Naive thymus-derived CD8-positive, alpha-beta T cell (primary cell): Measurements from ENCODE around the gene SCN5A. TPM values are rescaled to one million over a fixed set of nuclear protein-coding genes. Genes with fewer than 3 reads are reported as not detected.
A peak's percentile ranks its signal among the peaks of the same experiment; 100 is the strongest.

ENCODE experiments used
- ATAC-seq, 2 donors: fragments of 150-1000 bp; cut with Tn5 transposase in 1 of 2; sonication (Bioruptor Pico), chemical (Tn5 transposase) in 1 of 2; 1 replicate in 1 of 2; 2 replicates in 1 of 2; pipeline ENCODE4 v1.10.0; 2021; ENCODE audit warnings: mild to moderate bottlenecking in 2 of 2, moderate library complexity in 2 of 2
- POLR2A ChIA-PET: fragments of 350-600 bp; sonication (Branson Sonifier 250); formaldehyde crosslinking; loops from one replicate; lab custom pipeline; 2021; ENCODE audit warnings: antibody characterized with exemption; lab: Charles Lee
- DNase-seq, 10 donors: peaks; one replicate each; pipeline versions ENCODE4 v3.0.0 to v3.0.0-alpha.2; 2020 to 2022
- H3K27ac Mint-ChIP-seq, 10 donors: one replicate each; pipeline ENCODE4 v1.8.0; 2020 to 2022; ENCODE audit warnings: mild to moderate bottlenecking in 10 of 10, mixed read lengths in 10 of 10, moderate library complexity in 4 of 10, inconsistent platforms in 1 of 10
- H3K27me3 Mint-ChIP-seq, 5 donors: one replicate each; pipeline ENCODE4 v1.8.0; 2021 to 2022; ENCODE audit warnings: mixed read lengths in 5 of 5
- H3K36me3 Mint-ChIP-seq, 3 donors: one replicate each; pipeline ENCODE4 v1.8.0; 2020 to 2022; ENCODE audit warnings: mixed read lengths in 3 of 3, mild to moderate bottlenecking in 2 of 3, inconsistent platforms in 1 of 3
- H3K4me1 Mint-ChIP-seq, 4 donors: one replicate each; pipeline ENCODE4 v1.8.0; 2021 to 2022; ENCODE audit warnings: mixed read lengths in 4 of 4
- H3K4me3 Mint-ChIP-seq, 10 donors: one replicate each; pipeline ENCODE4 v1.8.0; 2020 to 2022; ENCODE audit warnings: mild to moderate bottlenecking in 10 of 10, mixed read lengths in 10 of 10, moderate library complexity in 6 of 10, inconsistent platforms in 1 of 10
- H3K9me3 Mint-ChIP-seq, 9 donors: one replicate each; pipeline ENCODE4 v1.8.0; 2020 to 2022; ENCODE audit warnings: mixed read lengths in 9 of 9, mild to moderate bottlenecking in 3 of 9, inconsistent platforms in 1 of 9, moderate library complexity in 1 of 9
- polyA plus RNA-seq, 3 donors: library from polyadenylated mRNA; unstranded; fragments of 300-500 nt; fragmentation: Illumina TruSeq; gene quantifications; one replicate each; pipeline ENCODE4 v1.2.3, GENCODE V29; 2021
- total RNA-seq, 8 experiments: library from RNA in 2 of 8; stranded (reverse) in 2 of 8; gene quantifications; one replicate each; pipeline ENCODE4 v1.2.3 and lab custom pipeline; 2021 to 2026

Gene SCN5A
- total and polyA plus RNA-seq, 5 experiments from 2014 or later = 0.25 to 0.55 TPM; not detected in 3

- H3K4me3 Mint-ChIP-seq = no peak overlapping the region
- POLR2A ChIA-PET = no interaction called here
- peak in 1 of 10 donors; percentile 13 for DNase-seq
Measured at GRCh38 chr3:38587548-38588131, 61.8 kb downstream of the SCN5A start.

GRCh38 chr3:38586546-38587520 is 62.7 kb downstream of the SCN5A start:
- POLR2A ChIA-PET = no interaction called here
- Mint-ChIP-seq H3K9me3 (no peaks in the 10 kb centered on the region), H3K27me3 (peaks cover 0 to 8% (median 6%) of the 10 kb centered on the region in 5 donors), H3K27ac (no peak overlapping the region), H3K4me1 (no peaks in the 10 kb centered on the region), H3K36me3 (no peaks in the 10 kb centered on the region), H3K4me3 (no peak overlapping the region)
- ATAC-seq (no peak), DNase-seq (peak in 1 of 10 donors; percentile 10)

More at GRCh38 chr3:38587548-38588131, 61.8 kb downstream of the SCN5A start:
- ATAC-seq = no peak
- no peaks in the 10 kb centered on the region for H3K4me1 Mint-ChIP-seq
- H3K27ac Mint-ChIP-seq = no peak overlapping the region
- no peaks in the 10 kb centered on the region for H3K36me3 Mint-ChIP-seq
- H3K27me3 Mint-ChIP-seq = peaks cover 0 to 8% (median 6%) of the 10 kb centered on the region in 5 donors
- no peaks in the 10 kb centered on the region for H3K9me3 Mint-ChIP-seq

GRCh38 chr3:38585791-38586420 is 63.6 kb downstream of the SCN5A start:
- Mint-ChIP-seq H3K4me3 (no peak overlapping the region), H3K36me3 (no peaks in the 10 kb centered on the region), H3K4me1 (no peaks in the 10 kb centered on the region), H3K27me3 (peaks cover 0 to 8% (median 6%) of the 10 kb centered on the region in 5 donors), H3K27ac (no peak overlapping the region), H3K9me3 (no peaks in the 10 kb centered on the region)
- DNase-seq = no peak
- POLR2A ChIA-PET = no interaction called here
- ATAC-seq = no peak

- DNase-seq = no peak
- H3K9me3 Mint-ChIP-seq = no peaks in the 10 kb centered on the region
- H3K4me1 Mint-ChIP-seq = no peaks in the 10 kb centered on the region
- H3K27ac Mint-ChIP-seq = no peak overlapping the region
- POLR2A ChIA-PET = no interaction called here
- no peak overlapping the region for H3K4me3 Mint-ChIP-seq
- peaks cover 0 to 3% (median 0%) of the 10 kb centered on the region in 5 donors for H3K27me3 Mint-ChIP-seq
- H3K36me3 Mint-ChIP-seq = no peaks in the 10 kb centered on the region
- no peak for ATAC-seq
Measured at GRCh38 chr3:38583688-38584087, 65.8 kb downstream of the SCN5A start.

- ATAC-seq = no peak
- H3K36me3 Mint-ChIP-seq = no peaks in the 10 kb centered on the region
- no peak overlapping the region for H3K27ac Mint-ChIP-seq
- H3K4me3 Mint-ChIP-seq = no peak overlapping the region
- POLR2A ChIA-PET = no interaction called here
- H3K9me3 Mint-ChIP-seq = no peaks in the 10 kb centered on the region
- H3K4me1 Mint-ChIP-seq = no peaks in the 10 kb centered on the region
- peaks cover 0 to 1% (median 0%) of the 10 kb centered on the region in 5 donors for H3K27me3 Mint-ChIP-seq
- no peak for DNase-seq
Measured at GRCh38 chr3:38582941-38583645, 66.4 kb downstream of the SCN5A start.

- Mint-ChIP-seq H3K27me3 (peaks cover 0 to 1% (median 0%) of the 10 kb centered on the region in 5 donors), H3K4me3 (no peak overlapping the region), H3K4me1 (no peaks in the 10 kb centered on the region), H3K9me3 (no peaks in the 10 kb centered on the region), H3K27ac (no peak overlapping the region), H3K36me3 (no peaks in the 10 kb centered on the region)
- ATAC-seq = no peak
- POLR2A ChIA-PET = no interaction called here
- DNase-seq = peak in 1 of 10 donors; percentile 8
Measured at GRCh38 chr3:38582316-38582715, 67.2 kb downstream of the SCN5A start.

- Mint-ChIP-seq H3K9me3 (no peaks in the 10 kb centered on the region), H3K27me3 (peaks cover 0 to 3% (median 0%) of the 10 kb centered on the region in 5 donors), H3K4me1 (no peaks in the 10 kb centered on the region), H3K4me3 (no peak overlapping the region), H3K27ac (peak overlapping the region in 1 of 10 donors; percentile 35), H3K36me3 (no peaks in the 10 kb centered on the region)
- POLR2A ChIA-PET = no interaction called here
- ATAC-seq (no peak), DNase-seq (no peak)
Measured at GRCh38 chr3:38581774-38582173, 67.7 kb downstream of the SCN5A start.

GRCh38 chr3:38580450-38581382 is 68.8 kb downstream of the SCN5A start:
- peaks cover 0 to 4% (median 0%) of the 10 kb centered on the region in 5 donors for H3K27me3 Mint-ChIP-seq
- H3K9me3 Mint-ChIP-seq = no peaks in the 10 kb centered on the region
- no peaks in the 10 kb centered on the region for H3K36me3 Mint-ChIP-seq
- DNase-seq (peak in 1 of 10 donors; percentile 3), ATAC-seq (no peak)
- H3K4me3 Mint-ChIP-seq = no peak overlapping the region
- POLR2A ChIA-PET = no interaction called here
- H3K27ac Mint-ChIP-seq = no peak overlapping the region
- no peaks in the 10 kb centered on the region for H3K4me1 Mint-ChIP-seq

GRCh38 chr3:38579551-38580449 is 69.7 kb downstream of the SCN5A start:
- DNase-seq (peak in 1 of 10 donors; percentile 11), ATAC-seq (no peak)
- POLR2A ChIA-PET = no interaction called here
- Mint-ChIP-seq H3K4me3 (no peak overlapping the region), H3K4me1 (no peaks in the 10 kb centered on the region), H3K9me3 (no peaks in the 10 kb centered on the region), H3K27me3 (peaks cover 0 to 4% (median 0%) of the 10 kb centered on the region in 5 donors), H3K27ac (no peak overlapping the region), H3K36me3 (no peaks in the 10 kb centered on the region)

- no peak overlapping the region for H3K4me3 Mint-ChIP-seq
- no peaks in the 10 kb centered on the region for H3K4me1 Mint-ChIP-seq
- ATAC-seq (no peak), DNase-seq (peak in 1 of 10 donors; percentile 15)
- peaks cover 0 to 4% (median 0%) of the 10 kb centered on the region in 5 donors for H3K27me3 Mint-ChIP-seq
- peaks cover 0 to 3% (median 0%) of the 10 kb centered on the region in 3 donors for H3K36me3 Mint-ChIP-seq
- H3K27ac Mint-ChIP-seq = no peak overlapping the region
- peaks cover 0 to 5% (median 0%) of the 10 kb centered on the region in 9 donors for H3K9me3 Mint-ChIP-seq
- POLR2A ChIA-PET = no interaction called here
Measured at GRCh38 chr3:38579141-38579540, 70.3 kb downstream of the SCN5A start.

- H3K27me3 Mint-ChIP-seq = peaks cover 0 to 4% (median 0%) of the 10 kb centered on the region in 5 donors
Measured at GRCh38 chr3:38578551-38578950, 70.9 kb downstream of the SCN5A start.

More at GRCh38 chr3:38578551-38578950, 70.9 kb downstream of the SCN5A start:
- peaks cover 0 to 3% (median 0%) of the 10 kb centered on the region in 3 donors for H3K36me3 Mint-ChIP-seq
- H3K4me1 Mint-ChIP-seq = no peaks in the 10 kb centered on the region
- H3K27ac Mint-ChIP-seq = no peak overlapping the region
- H3K9me3 Mint-ChIP-seq = peaks cover 0 to 11% (median 0%) of the 10 kb centered on the region in 9 donors
- DNase-seq (no peak), ATAC-seq (no peak)
- POLR2A ChIA-PET = no interaction called here
- no peak overlapping the region for H3K4me3 Mint-ChIP-seq
